Calu3 (cell line): ENCODE data around the gene MS4A5. TPM values are rescaled to one million over a fixed set of nuclear protein-coding genes. Genes with fewer than 3 reads are reported as not detected.
A peak's percentile ranks its signal among the peaks of the same experiment; 100 is the strongest.

ENCODE experiments used
- BruUV-seq: library from RNA; stranded (reverse); fragments of 400-500 nt; replicated peaks from 2 replicates; lab custom pipeline; 2021; lab: Mats Ljungman, UMichigan
- CTCF ChIA-PET: fragments of 300-600 bp; sonication (Branson Sonifier 250); formaldehyde crosslinking; loops from one replicate; lab custom pipeline; 2022; ENCODE audit warnings: antibody characterized with exemption; lab: Charles Lee
- DNase-seq: peaks from one replicate; pipeline ENCODE4 v3.0.0; 2022
- H3K27ac Mint-ChIP-seq: one replicate; pipeline ENCODE4 v1.8.0; 2022; ENCODE audit warnings: mixed read lengths; ENCODE audit not compliant: unreplicated experiment
- H3K27me3 Mint-ChIP-seq: one replicate; pipeline ENCODE4 v1.8.0; 2022; ENCODE audit warnings: mixed read lengths; ENCODE audit not compliant: unreplicated experiment
- H3K36me3 Mint-ChIP-seq: one replicate; pipeline ENCODE4 v1.8.0; 2022; ENCODE audit warnings: mild to moderate bottlenecking, moderate library complexity, mixed read lengths; ENCODE audit not compliant: insufficient read depth, unreplicated experiment
- H3K4me1 Mint-ChIP-seq: one replicate; pipeline ENCODE4 v1.8.0; 2022; ENCODE audit warnings: mild to moderate bottlenecking, low read depth, mixed read lengths; ENCODE audit not compliant: unreplicated experiment
- H3K4me3 Mint-ChIP-seq: one replicate; pipeline ENCODE4 v1.8.0; 2022; ENCODE audit warnings: mild to moderate bottlenecking, low read depth, moderate library complexity, mixed read lengths; ENCODE audit not compliant: unreplicated experiment
- H3K9me3 Mint-ChIP-seq: one replicate; pipeline ENCODE4 v1.8.0; 2022; ENCODE audit warnings: low read depth, mixed read lengths; ENCODE audit not compliant: unreplicated experiment
- CTCF ChIP-seq: fragments of 200-600 bp; IDR thresholded peaks from one replicate; pipeline ENCODE4 v1.8.0; 2022; ENCODE audit warnings: antibody characterized with exemption; ENCODE audit not compliant: unreplicated experiment
- intact Hi-C: fragments of 100-400 bp; cut with micrococcal nuclease; formaldehyde crosslinking; loops from one replicate; pipeline ENCODE4 v1.10.0; 2022; ENCODE audit not compliant: unreplicated experiment
- total RNA-seq: library from RNA; stranded (reverse); gene quantifications from 2 replicates; pipeline ENCODE4 v1.2.3, GENCODE V29; 2022

MS4A5 gene
- total RNA-seq, 1 experiment from 2014 or later, result not detected

- no peak for TF ChIP-seq CTCF
- H3K4me3 Mint-ChIP-seq, result no peak overlapping the region
- no peaks in the 10 kb centered on the region for H3K4me1 Mint-ChIP-seq
- no peaks in the 10 kb centered on the region for H3K36me3 Mint-ChIP-seq
- peaks cover 3% of the 10 kb centered on the region for H3K9me3 Mint-ChIP-seq
- BruUV-seq, result no TSS peak
- no peak overlapping the region for H3K27ac Mint-ChIP-seq
- no peak for DNase-seq
- H3K27me3 Mint-ChIP-seq, result no peaks in the 10 kb centered on the region
- intact Hi-C loops, result loop anchor here (5.0 kb wide), 1 partner anchor 97 kb away; no protein-coding TSS in a partner anchor
- CTCF ChIA-PET, result no interaction called here
These were observed 40.4 kb downstream of the MS4A5 start for GRCh38 chr11:60469723-60470122.

GRCh38 chr11:60477035-60477445 is 47.7 kb downstream of the MS4A5 start:
- no peaks in the 10 kb centered on the region for H3K4me1 Mint-ChIP-seq
- TF ChIP-seq CTCF, result no peak
- H3K4me3 Mint-ChIP-seq, result no peak overlapping the region
- peaks cover 4% of the 10 kb centered on the region for H3K9me3 Mint-ChIP-seq
- H3K36me3 Mint-ChIP-seq, result no peaks in the 10 kb centered on the region
- peaks cover 21% of the 10 kb centered on the region for H3K27me3 Mint-ChIP-seq
- BruUV-seq, result no TSS peak
- intact Hi-C loops, result no loop called here
- no peak overlapping the region for H3K27ac Mint-ChIP-seq
- CTCF ChIA-PET, result interaction anchor here (1.9 kb wide), 1 partner anchor 114 kb away, joined by 5 read pairs; no protein-coding TSS in a partner anchor
- no peak for DNase-seq

GRCh38 chr11:60482361-60482760 is 53.0 kb downstream of the MS4A5 start:
- H3K27ac Mint-ChIP-seq, result no peak overlapping the region
- CTCF ChIA-PET, result no interaction called here
- no peak for TF ChIP-seq CTCF
- no peaks in the 10 kb centered on the region for H3K9me3 Mint-ChIP-seq
- H3K4me3 Mint-ChIP-seq, result no peak overlapping the region
- intact Hi-C loops, result no loop called here
- H3K27me3 Mint-ChIP-seq, result peaks cover 20% of the 10 kb centered on the region
- H3K36me3 Mint-ChIP-seq, result no peaks in the 10 kb centered on the region
- no peaks in the 10 kb centered on the region for H3K4me1 Mint-ChIP-seq
- no peak for DNase-seq
- no TSS peak for BruUV-seq

GRCh38 chr11:60485987-60486386 is 56.6 kb downstream of the MS4A5 start:
- Mint-ChIP-seq H3K27ac (no peak overlapping the region), H3K36me3 (no peaks in the 10 kb centered on the region), H3K9me3 (no peaks in the 10 kb centered on the region), H3K4me1 (no peaks in the 10 kb centered on the region), H3K4me3 (no peak overlapping the region), H3K27me3 (no peaks in the 10 kb centered on the region)
- no TSS peak for BruUV-seq
- DNase-seq, result peak; percentile 67
- CTCF ChIA-PET, result no interaction called here
- intact Hi-C loops, result loop anchor here (1.0 to 5.0 kb wide), 3 partner anchors 123 to 221 kb away; no protein-coding TSS in a partner anchor
- TF ChIP-seq CTCF, result peak; percentile 82
